Measurements from ENCODE around the gene PRKCD. TPM values are rescaled to one million over a fixed set of nuclear protein-coding genes. Genes with fewer than 3 reads are reported as not detected.

Gene PRKCD
- total RNA-seq, 2 donors from 2014 or later: 11.1 to 14.8 TPM

DNA sequence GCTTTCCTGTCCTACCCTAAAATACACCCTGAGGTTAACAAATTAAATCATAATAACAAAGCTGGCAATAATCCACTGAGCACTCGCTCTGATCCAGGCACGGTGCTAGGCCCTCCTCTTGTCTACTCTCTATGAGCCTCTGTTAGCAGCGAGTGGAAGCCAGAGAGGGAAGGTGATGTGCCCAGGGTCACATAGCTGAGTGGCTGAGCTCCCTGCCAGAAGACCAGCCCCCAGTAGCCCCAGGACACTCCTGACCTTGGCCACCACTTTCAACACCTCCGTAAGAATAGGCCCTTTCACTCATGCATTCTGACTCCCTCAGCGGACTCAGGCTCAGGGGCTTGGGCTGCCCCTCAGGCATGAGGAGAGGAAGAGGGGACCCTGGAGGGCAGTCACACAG is 9.5 kb upstream of the PRKCD start:
- Histone ChIP-seq H3K36me3 (no peaks in the 10 kb centered on the region), H3K27me3 (no peaks in the 10 kb centered on the region), H3K27ac (no peak overlapping the region), H3K9me3 (no peaks in the 10 kb centered on the region), H3K4me1 (peaks cover 0 to 30% of the 10 kb centered on the region in 2 donors), H3K4me3 (no peak overlapping the region)
- DNase-seq (ENCODE audit: low spot score): no peak
- TF ChIP-seq, protein P1, sequence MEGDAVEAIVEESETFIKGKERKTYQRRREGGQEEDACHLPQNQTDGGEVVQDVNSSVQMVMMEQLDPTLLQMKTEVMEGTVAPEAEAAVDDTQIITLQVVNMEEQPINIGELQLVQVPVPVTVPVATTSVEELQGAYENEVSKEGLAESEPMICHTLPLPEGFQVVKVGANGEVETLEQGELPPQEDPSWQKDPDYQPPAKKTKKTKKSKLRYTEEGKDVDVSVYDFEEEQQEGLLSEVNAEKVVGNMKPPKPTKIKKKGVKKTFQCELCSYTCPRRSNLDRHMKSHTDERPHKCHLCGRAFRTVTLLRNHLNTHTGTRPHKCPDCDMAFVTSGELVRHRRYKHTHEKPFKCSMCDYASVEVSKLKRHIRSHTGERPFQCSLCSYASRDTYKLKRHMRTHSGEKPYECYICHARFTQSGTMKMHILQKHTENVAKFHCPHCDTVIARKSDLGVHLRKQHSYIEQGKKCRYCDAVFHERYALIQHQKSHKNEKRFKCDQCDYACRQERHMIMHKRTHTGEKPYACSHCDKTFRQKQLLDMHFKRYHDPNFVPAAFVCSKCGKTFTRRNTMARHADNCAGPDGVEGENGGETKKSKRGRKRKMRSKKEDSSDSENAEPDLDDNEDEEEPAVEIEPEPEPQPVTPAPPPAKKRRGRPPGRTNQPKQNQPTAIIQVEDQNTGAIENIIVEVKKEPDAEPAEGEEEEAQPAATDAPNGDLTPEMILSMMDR (IDR thresholded peaks at IDR 0.05): no peak

DNA sequence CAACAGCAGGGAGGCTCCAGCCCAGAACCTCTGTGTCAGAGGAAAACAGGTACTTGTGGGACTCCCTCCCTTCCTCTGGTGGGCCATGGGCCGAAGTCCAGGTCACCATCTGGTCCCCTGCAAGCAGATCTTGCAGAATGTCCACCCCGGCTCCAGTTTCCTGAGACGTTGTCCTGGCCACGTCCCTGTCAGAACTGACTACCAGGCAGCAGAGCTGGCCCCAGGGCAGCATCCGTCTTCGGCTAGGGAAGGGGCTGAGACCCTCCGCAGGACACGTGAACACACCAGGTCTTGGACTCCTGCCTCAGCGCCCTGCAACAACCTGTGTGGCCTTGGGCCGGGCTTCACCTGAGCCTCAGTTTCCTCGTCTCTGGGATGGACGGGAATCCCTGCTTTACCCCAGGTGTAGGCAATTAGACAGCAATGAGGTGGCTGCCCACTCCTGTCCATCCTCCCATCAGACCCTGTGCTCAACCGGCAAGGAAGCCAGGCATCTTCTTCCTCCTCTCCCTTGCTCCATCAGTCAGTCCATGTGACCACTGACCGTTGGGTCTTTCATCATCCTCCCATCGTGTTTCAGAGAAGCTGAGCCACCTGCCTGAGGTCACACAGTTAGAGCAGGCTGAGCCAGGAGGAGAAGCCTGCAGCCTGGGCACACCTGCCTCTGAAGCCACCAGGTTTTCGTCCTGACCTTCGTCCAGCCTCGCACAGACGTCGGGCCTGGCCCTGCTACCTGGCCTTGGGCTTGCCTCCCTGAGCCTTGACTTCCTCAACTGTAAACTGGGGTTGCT is 8.9 kb upstream of the PRKCD start:
- H3K9me3 ChIP-seq: no peaks in the 10 kb centered on the region
- no peaks in the 10 kb centered on the region for H3K36me3 ChIP-seq
- H3K27me3 ChIP-seq: no peaks in the 10 kb centered on the region
- no peak overlapping the region for H3K27ac ChIP-seq
- H3K4me1 ChIP-seq: peaks cover 0 to 35% of the 10 kb centered on the region in 2 donors
- H3K4me3 ChIP-seq: no peak overlapping the region
- TF ChIP-seq, protein P1 (IDR thresholded peaks at IDR 0.05): no peak
- DNase-seq (ENCODE audit: low spot score): no peak

DNA sequence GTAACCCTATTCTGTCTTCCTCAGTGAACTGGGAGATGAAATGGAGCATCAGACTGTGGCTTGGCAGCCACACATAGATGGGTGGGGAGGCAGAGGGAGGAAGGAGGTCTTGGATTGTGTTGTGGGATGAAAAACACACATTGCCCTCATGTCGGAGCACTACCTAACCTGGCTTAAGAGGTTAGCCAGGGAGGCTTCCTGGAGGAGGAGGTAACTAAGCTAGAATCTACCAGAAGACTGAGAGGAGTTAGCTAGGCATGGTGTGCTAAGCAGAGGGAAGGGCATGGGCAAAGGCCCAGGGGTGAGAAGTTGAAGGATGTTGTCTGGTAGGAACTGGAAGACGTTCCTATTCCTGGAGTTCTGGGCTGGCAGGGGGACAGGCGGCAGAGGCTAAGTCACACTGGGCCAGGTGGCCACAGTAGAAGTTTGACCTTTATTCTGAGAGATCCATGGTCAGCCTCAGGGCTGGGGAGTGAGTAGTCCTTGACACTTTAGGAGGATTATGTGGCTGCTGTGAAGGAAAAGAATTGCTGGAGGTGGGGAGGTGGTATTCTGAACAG is 7.7 kb upstream of the PRKCD start:
- Histone ChIP-seq H3K27ac (no peak overlapping the region), H3K4me1 (peaks cover 0 to 36% of the 10 kb centered on the region in 2 donors), H3K27me3 (no peaks in the 10 kb centered on the region), H3K9me3 (no peaks in the 10 kb centered on the region), H3K4me3 (no peak overlapping the region), H3K36me3 (no peaks in the 10 kb centered on the region)
- TF ChIP-seq, protein P1 (IDR thresholded peaks at IDR 0.05): no peak
- DNase-seq (ENCODE audit: low spot score): no peak

DNA sequence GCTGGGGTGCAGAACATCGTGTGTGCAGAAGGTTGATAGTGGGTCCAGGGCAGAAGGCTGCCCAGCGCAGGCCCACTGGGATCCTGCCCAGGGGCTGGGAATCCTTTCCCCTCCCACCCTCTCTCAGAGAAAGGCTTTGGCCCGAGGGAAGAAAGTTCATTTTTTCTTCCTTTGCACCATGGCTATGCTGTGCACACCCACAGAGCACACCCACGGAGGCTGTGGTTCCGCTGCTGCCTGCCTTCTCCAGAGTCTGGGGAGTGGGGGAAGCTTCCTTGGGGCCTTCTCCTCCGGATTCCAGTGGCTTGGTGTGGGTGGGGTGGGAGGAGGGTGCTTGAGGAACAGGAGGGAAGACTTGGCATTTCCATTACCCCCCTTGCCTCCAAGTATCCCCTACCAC is 7.0 kb upstream of the PRKCD start:
- no peak overlapping the region for H3K27ac ChIP-seq
- H3K4me3 ChIP-seq: no peak overlapping the region
- H3K9me3 ChIP-seq: no peaks in the 10 kb centered on the region
- no peaks in the 10 kb centered on the region for H3K27me3 ChIP-seq
- H3K4me1 ChIP-seq: peaks cover 0 to 36% of the 10 kb centered on the region in 2 donors
- DNase-seq (ENCODE audit: low spot score): no peak
- H3K36me3 ChIP-seq: no peaks in the 10 kb centered on the region
- TF ChIP-seq, protein P1 (IDR thresholded peaks at IDR 0.05): no peak

DNA sequence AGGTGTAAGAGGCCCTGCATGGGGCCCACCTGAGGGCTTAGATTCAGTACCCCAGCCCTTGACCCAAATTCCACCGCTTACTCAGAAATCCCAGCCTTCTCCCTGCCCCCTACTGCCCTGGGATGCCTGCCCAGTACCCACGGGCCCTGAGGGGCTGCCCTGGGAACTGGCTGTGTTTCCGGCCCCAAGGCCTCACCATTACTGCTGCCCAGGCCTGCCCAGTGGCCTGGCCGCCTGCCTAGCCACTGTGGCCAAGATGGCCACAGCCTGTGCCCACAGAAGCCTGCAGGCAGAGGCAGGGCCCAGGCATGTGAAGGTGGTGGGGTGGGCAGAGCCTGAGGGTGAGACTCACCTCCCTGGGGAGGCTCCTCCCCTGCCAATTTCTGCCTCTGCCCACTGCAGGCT is 6.1 kb upstream of the PRKCD start:
- H3K27me3 ChIP-seq: no peaks in the 10 kb centered on the region
- no peak overlapping the region for H3K4me3 ChIP-seq
- no peaks in the 10 kb centered on the region for H3K36me3 ChIP-seq
- H3K9me3 ChIP-seq: no peaks in the 10 kb centered on the region
- TF ChIP-seq, protein P1 (IDR thresholded peaks at IDR 0.05): no peak
- peaks cover 0 to 44% of the 10 kb centered on the region in 2 donors for H3K4me1 ChIP-seq
- no peak for DNase-seq (ENCODE audit: low spot score)
- no peak overlapping the region for H3K27ac ChIP-seq
